OCI-LY3 (cell line): ENCODE data around the gene RSPRY1.

Experiments used
- EZH2phosphoT487 ChIP-seq: fragments of 200-600 bp; shearing (Covaris generic); IDR thresholded peaks from 2 replicates; pipeline ENCODE4 v1.6.1; 2018; ENCODE audit warnings: antibody characterized with exemption, mixed run types, low read depth
- TF ChIP-seq, protein P1 (sequence below): fragments of 200-600, 300-600 bp; sonication (generic); IDR thresholded peaks from 2 replicates; pipeline ENCODE4 v1.5.1; 2014; ENCODE audit warnings: antibody characterized with exemption, low read length, low read depth

- TF ChIP-seq, protein P1, sequence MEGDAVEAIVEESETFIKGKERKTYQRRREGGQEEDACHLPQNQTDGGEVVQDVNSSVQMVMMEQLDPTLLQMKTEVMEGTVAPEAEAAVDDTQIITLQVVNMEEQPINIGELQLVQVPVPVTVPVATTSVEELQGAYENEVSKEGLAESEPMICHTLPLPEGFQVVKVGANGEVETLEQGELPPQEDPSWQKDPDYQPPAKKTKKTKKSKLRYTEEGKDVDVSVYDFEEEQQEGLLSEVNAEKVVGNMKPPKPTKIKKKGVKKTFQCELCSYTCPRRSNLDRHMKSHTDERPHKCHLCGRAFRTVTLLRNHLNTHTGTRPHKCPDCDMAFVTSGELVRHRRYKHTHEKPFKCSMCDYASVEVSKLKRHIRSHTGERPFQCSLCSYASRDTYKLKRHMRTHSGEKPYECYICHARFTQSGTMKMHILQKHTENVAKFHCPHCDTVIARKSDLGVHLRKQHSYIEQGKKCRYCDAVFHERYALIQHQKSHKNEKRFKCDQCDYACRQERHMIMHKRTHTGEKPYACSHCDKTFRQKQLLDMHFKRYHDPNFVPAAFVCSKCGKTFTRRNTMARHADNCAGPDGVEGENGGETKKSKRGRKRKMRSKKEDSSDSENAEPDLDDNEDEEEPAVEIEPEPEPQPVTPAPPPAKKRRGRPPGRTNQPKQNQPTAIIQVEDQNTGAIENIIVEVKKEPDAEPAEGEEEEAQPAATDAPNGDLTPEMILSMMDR = no peak
- no peak for TF ChIP-seq EZH2phosphoT487
Observed at GRCh38 chr16:57172721-57173290, 13.3 kb upstream of the RSPRY1 start.
